Kidney epithelial cell (primary cell): ENCODE measurements around the gene AFAP1L1. TPM values are rescaled to one million over a fixed set of nuclear protein-coding genes. Genes with fewer than 3 reads are reported as not detected.

Experiments used
- DNase-seq: peaks from one replicate; pipeline ENCODE4 v3.0.0-alpha.2; 2010; ENCODE audit warnings: low read depth
- H3K27me3 ChIP-seq: 2 replicates; pipeline ENCODE4 v1.6.0; 2011; ENCODE audit warnings: low read length; ENCODE audit not compliant: control insufficient read depth, insufficient read depth
- H3K36me3 ChIP-seq: 2 replicates; pipeline ENCODE4 v1.5.1; 2011; ENCODE audit warnings: low read length; ENCODE audit not compliant: control insufficient read depth, insufficient read depth
- H3K4me3 ChIP-seq: 2 replicates; pipeline ENCODE4 v1.5.1; 2011; ENCODE audit warnings: low read depth, mild to moderate bottlenecking, control low read depth, low read length
- total RNA-seq: library from RNA; depleted of rRNA; stranded (reverse); fragments of >200 nt; gene quantifications from 2 replicates; pipeline ENCODE4 v1.2.3, GENCODE V29; 2015
- TF ChIP-seq, protein P1 (sequence below): IDR thresholded peaks from 2 replicates; pipeline ENCODE4 v1.5.1; 2011; ENCODE audit warnings: mild to moderate bottlenecking, moderate library complexity, low read length, control low read depth, inconsistent platforms; ENCODE audit not compliant: insufficient read depth, poor library complexity, severe bottlenecking

The AFAP1L1 gene
- total RNA-seq, 1 donor from 2014 or later = 15.3 TPM

DNA sequence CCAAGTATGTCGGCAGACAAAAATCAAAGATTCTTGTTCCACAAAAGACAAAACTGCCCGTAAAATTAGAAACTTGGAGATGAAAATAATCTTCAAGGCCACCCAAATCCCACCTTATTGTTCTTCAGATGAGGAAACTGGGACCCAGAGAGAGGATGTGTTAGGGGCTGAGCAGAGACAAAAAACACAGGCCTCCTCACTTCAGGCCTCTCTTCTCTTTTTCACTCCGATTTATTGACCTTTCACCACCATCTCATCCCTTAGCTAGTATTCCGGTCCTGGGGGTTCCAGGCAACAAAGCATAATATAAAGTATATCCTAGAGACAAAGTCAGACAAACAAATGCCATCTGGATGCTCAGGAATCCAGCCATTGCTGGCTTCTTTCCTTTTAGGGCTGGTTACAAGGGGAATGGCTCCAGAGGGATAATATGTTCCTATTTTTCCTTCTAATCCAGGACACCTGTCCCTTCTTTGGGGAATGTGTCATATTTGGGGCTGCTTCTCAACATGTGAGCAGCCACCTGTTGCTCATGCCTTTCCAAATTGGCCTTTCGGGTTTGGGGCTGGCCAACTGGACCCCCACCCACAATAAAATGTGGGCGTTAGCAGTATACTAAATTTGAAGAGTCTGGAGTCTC, 42.2 kb upstream of the AFAP1L1 start:
- Histone ChIP-seq H3K4me3 (no peak overlapping the region), H3K36me3 (no peaks in the 10 kb centered on the region), H3K27me3 (no peaks in the 10 kb centered on the region)
- no peak for DNase-seq
- TF ChIP-seq, protein P1, sequence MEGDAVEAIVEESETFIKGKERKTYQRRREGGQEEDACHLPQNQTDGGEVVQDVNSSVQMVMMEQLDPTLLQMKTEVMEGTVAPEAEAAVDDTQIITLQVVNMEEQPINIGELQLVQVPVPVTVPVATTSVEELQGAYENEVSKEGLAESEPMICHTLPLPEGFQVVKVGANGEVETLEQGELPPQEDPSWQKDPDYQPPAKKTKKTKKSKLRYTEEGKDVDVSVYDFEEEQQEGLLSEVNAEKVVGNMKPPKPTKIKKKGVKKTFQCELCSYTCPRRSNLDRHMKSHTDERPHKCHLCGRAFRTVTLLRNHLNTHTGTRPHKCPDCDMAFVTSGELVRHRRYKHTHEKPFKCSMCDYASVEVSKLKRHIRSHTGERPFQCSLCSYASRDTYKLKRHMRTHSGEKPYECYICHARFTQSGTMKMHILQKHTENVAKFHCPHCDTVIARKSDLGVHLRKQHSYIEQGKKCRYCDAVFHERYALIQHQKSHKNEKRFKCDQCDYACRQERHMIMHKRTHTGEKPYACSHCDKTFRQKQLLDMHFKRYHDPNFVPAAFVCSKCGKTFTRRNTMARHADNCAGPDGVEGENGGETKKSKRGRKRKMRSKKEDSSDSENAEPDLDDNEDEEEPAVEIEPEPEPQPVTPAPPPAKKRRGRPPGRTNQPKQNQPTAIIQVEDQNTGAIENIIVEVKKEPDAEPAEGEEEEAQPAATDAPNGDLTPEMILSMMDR = no peak

DNA sequence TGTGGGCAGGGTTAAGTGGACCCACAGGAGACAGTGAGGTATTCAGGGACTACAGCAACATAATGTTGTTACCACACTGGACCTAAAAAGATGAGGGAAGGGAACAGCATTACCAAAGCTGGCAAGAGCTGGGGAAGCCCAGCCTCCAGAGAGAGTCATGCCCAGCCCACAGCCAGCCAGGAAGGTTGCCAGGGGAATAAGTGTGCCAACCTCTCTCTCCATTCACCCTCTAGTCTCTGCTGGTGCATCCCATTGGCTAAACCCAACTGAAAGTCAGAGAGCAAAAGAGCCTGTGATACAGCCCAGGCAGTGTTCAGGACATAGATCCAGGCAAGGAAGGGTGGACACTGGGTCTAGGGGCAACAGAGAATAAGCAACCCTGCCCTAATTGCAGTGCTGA, 35.8 kb upstream of the AFAP1L1 start:
- H3K36me3 ChIP-seq = no peaks in the 10 kb centered on the region
- H3K4me3 ChIP-seq = no peak overlapping the region
- no peak for DNase-seq
- H3K27me3 ChIP-seq = no peaks in the 10 kb centered on the region
- TF ChIP-seq, protein P1 = no peak

- H3K4me3 ChIP-seq = no peak overlapping the region
- no peaks in the 10 kb centered on the region for H3K27me3 ChIP-seq
- TF ChIP-seq, protein P1 = peak; percentile 12
- no peak for DNase-seq
- no peaks in the 10 kb centered on the region for H3K36me3 ChIP-seq
These were observed 34.0 kb upstream of the AFAP1L1 start for GRCh38 chr5:149237662-149238061.

DNA sequence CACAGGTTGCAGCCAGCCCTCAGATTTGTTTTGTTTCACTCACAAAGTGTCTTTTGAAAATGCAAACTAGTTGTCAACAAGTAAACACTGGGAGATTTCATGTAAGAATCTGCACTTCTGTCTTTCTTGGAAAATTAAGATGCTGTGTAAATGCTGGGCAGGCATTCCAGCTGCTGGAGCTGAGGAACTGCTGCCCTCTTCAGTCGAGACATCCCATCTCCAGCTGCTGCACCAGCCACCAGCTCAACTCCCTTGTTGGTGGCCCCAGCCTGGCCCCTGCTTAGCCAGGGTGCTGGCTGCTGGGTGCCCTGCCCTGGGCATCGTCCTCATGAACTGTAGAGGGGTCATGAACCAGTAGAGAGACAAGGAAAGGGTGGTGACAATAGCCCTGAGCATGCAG, 33.1 kb upstream of the AFAP1L1 start:
- H3K4me3 ChIP-seq = no peak overlapping the region
- H3K27me3 ChIP-seq = no peaks in the 10 kb centered on the region
- TF ChIP-seq, protein P1 = peak; percentile 6
- H3K36me3 ChIP-seq = no peaks in the 10 kb centered on the region
- no peak for DNase-seq

DNA sequence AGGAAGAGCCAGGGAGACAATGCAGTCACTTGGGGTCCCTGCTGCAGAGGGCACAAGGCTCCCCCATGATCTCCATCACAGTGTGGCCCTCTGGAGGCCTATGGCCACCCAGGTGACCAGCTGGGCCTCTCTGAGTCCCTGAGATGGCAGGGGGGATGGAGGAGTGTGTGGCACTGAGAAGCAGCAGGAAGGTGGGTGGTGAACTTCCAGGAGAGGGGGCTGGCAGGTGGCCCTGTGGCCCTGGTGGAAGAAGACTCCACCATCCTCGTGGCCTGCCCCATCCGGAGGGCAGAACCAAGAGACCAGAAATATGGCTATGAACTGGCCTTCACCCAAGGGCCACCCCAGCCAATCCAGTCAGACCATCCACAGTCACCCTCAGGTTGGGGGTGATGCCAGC, 31.7 kb upstream of the AFAP1L1 start:
- DNase-seq = no peak
- no peaks in the 10 kb centered on the region for H3K27me3 ChIP-seq
- H3K36me3 ChIP-seq = no peaks in the 10 kb centered on the region
- TF ChIP-seq, protein P1 = no peak
- H3K4me3 ChIP-seq = no peak overlapping the region
